HEK293T (cell line): Measurements from ENCODE around the gene PRSS37.

ENCODE experiments used
- ARNT ChIP-seq: fragments of 450-650 bp; IDR thresholded peaks from 2 replicates; pipeline ENCODE4 v1.6.1; 2017; ENCODE audit warnings: mild to moderate bottlenecking
- BHLHE40 ChIP-seq: fragments of 450-650 bp; IDR thresholded peaks from 2 replicates; pipeline ENCODE4 v1.6.1; 2016; ENCODE audit warnings: mild to moderate bottlenecking, moderate library complexity, borderline replicate concordance
- CTBP1 ChIP-seq: fragments of 450-650 bp; IDR thresholded peaks from 2 replicates; pipeline ENCODE4 v1.6.1; 2016; ENCODE audit warnings: borderline replicate concordance
- FOXM1 ChIP-seq: fragments of 450-650 bp; IDR thresholded peaks from 2 replicates; pipeline ENCODE4 v1.6.1; 2017; ENCODE audit warnings: mild to moderate bottlenecking, borderline replicate concordance
- L3MBTL2 ChIP-seq: fragments of 450-650 bp; conservative IDR thresholded peaks from 2 replicates; pipeline ENCODE4 v1.6.1; 2016; ENCODE audit warnings: mild to moderate bottlenecking
- LEF1 ChIP-seq: fragments of 450-650 bp; IDR thresholded peaks from 2 replicates; pipeline ENCODE4 v1.6.1; 2017; ENCODE audit warnings: mild to moderate bottlenecking, borderline replicate concordance
- SUZ12 ChIP-seq: fragments of 450-650 bp; IDR thresholded peaks from 2 replicates; pipeline ENCODE4 v1.6.1; 2016; ENCODE audit warnings: mild to moderate bottlenecking
- ZNF384 ChIP-seq: fragments of 450-650 bp; IDR thresholded peaks from 2 replicates; pipeline ENCODE4 v1.6.1; 2016
- TF ChIP-seq, protein P1 (sequence below): fragments of 450-650 bp; IDR thresholded peaks from 2 replicates; pipeline ENCODE4 v1.6.1; 2016

DNA sequence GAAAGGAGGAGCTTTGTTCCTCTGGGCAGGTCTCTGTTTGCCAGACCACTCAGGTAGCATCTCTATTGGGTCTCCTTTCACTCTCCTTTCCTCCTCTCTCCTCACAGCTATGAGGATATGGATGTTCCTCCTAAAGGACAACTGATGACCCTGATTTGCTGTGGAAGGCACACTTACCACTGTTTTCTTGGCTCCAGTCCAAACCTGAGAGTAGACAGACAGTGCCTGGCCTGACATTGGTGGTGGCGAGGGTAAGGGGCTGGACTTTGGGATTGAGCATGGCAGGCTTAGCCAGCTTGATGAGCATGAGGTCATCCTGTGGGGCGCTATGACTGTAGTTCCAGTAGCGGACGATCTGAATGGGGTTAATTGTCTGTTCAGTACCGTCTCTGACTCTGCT lies 3.6 kb downstream of the PRSS37 start:
- TF ChIP-seq ARNT (no peak), SUZ12 (no peak), CTBP1 (no peak), ZNF384 (no peak), FOXM1 (no peak), LEF1 (no peak), L3MBTL2 (no peak), BHLHE40 (no peak)
- TF ChIP-seq, protein P1, sequence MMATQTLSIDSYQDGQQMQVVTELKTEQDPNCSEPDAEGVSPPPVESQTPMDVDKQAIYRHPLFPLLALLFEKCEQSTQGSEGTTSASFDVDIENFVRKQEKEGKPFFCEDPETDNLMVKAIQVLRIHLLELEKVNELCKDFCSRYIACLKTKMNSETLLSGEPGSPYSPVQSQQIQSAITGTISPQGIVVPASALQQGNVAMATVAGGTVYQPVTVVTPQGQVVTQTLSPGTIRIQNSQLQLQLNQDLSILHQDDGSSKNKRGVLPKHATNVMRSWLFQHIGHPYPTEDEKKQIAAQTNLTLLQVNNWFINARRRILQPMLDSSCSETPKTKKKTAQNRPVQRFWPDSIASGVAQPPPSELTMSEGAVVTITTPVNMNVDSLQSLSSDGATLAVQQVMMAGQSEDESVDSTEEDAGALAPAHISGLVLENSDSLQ = no peak
